Ovary (tissue), 3 donors: Measurements from ENCODE around the gene IFFO2.

Source experiments
- EP300 ChIP-seq: sonication (generic); formaldehyde crosslinking; IDR thresholded peaks from one replicate; pipeline ENCODE4 v1.6.1; 2017; ENCODE audit warnings: antibody characterized with exemption
- POLR2A ChIP-seq: fragments of 450-650 bp; IDR thresholded peaks from one replicate; pipeline ENCODE4 v1.6.1; 2017; ENCODE audit warnings: antibody characterized with exemption, mild to moderate bottlenecking, moderate library complexity
- TF ChIP-seq, protein P1 (sequence below), 3 donors: fragments of 450-650 bp in 2 of 3; fragments of 200-600 bp in 1 of 3; IDR thresholded peaks; one replicate each; pipeline versions ENCODE4 v1.5.1 to v1.8.0; 2016 to 2022; ENCODE audit warnings: antibody characterized with exemption in 3 of 3, mild to moderate bottlenecking in 1 of 3
- donor health status: DM: no; HTN: no; CAD: no.

- TF ChIP-seq POLR2A (no peak), EP300 (no peak)
- TF ChIP-seq, protein P1, sequence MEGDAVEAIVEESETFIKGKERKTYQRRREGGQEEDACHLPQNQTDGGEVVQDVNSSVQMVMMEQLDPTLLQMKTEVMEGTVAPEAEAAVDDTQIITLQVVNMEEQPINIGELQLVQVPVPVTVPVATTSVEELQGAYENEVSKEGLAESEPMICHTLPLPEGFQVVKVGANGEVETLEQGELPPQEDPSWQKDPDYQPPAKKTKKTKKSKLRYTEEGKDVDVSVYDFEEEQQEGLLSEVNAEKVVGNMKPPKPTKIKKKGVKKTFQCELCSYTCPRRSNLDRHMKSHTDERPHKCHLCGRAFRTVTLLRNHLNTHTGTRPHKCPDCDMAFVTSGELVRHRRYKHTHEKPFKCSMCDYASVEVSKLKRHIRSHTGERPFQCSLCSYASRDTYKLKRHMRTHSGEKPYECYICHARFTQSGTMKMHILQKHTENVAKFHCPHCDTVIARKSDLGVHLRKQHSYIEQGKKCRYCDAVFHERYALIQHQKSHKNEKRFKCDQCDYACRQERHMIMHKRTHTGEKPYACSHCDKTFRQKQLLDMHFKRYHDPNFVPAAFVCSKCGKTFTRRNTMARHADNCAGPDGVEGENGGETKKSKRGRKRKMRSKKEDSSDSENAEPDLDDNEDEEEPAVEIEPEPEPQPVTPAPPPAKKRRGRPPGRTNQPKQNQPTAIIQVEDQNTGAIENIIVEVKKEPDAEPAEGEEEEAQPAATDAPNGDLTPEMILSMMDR (IDR thresholded peaks at IDR 0.05) = peak in 1 of 3 donors; percentile 13
These were observed 859 bp downstream of the IFFO2 start for GRCh38 chr1:18955441-18956192.
